ENCODE measurements around the gene SGPP2.

SGPP2 gene

DNA sequence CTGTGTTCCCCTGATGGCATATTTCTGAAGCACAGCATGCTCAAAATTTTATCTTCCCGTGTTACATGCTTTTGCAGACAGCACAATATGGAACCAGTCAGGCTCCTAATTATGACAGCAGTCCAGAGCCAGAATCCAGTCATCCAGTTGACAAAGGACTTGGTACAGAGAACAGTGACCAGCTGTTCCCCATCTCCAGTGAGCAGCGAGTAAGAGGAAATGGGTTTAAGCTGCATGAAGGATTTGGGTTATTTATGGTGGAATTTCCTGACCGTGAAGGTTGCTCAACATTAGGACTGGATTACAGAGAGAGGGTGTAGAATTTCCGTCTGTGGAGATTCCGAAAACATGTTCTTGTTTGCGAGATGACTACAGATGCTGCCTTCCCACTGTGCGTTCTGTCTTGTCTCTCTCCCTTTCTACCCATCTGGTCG, 24.4 kb downstream of the SGPP2 start:
- Histone ChIP-seq H3K27ac (ENCODE audit: poor library complexity, severe bottlenecking) (no peak overlapping the region), H3K36me3 (ENCODE audit: low read depth) (no peaks in the 10 kb centered on the region), H3K9me3 (ENCODE audit: severe bottlenecking) (no peaks in the 10 kb centered on the region), H3K4me1 (ENCODE audit: insufficient read depth, poor library complexity, severe bottlenecking) (no peaks in the 10 kb centered on the region), H3K4me3 (ENCODE audit: severe bottlenecking) (no peak overlapping the region), H3K27me3 (ENCODE audit: insufficient read depth, poor library complexity, severe bottlenecking) (no peaks in the 10 kb centered on the region)
- DNase-seq (ENCODE audit: low spot score) (no peak), ATAC-seq (ENCODE audit: low read depth) (no peak)
- no peak for TF ChIP-seq CTCF (IDR thresholded peaks at IDR 0.05; ENCODE audit: poor library complexity, severe bottlenecking)

DNA sequence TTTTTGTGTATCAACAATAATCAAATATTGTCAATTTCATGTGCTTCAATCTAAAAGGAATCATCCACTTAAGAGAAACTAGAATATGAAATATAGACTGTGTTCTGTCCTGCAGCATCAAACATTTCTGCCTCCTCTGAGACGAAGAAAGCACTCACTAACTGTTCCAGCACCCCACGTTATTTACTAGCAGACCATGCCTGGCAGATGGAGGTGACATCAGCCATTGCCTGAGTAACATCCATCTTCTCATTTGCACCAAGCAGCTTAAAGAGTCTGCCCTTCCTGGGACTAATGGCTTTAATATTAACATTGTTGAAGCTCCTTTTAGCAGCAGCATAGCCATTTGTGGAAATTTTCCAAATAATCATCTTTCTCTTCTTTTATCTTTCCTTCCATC, 25.7 kb downstream of the SGPP2 start:
- no peak overlapping the region for H3K4me3 ChIP-seq (ENCODE audit: severe bottlenecking)
- no peak for TF ChIP-seq CTCF (IDR thresholded peaks at IDR 0.05; ENCODE audit: poor library complexity, severe bottlenecking)
- no peak for DNase-seq (ENCODE audit: low spot score)
- no peaks in the 10 kb centered on the region for H3K4me1 ChIP-seq (ENCODE audit: insufficient read depth, poor library complexity, severe bottlenecking)
- no peaks in the 10 kb centered on the region for H3K27me3 ChIP-seq (ENCODE audit: insufficient read depth, poor library complexity, severe bottlenecking)
- no peak overlapping the region for H3K27ac ChIP-seq (ENCODE audit: poor library complexity, severe bottlenecking)
- no peaks in the 10 kb centered on the region for H3K36me3 ChIP-seq (ENCODE audit: low read depth)
- no peak for ATAC-seq (ENCODE audit: low read depth)
- H3K9me3 ChIP-seq (ENCODE audit: severe bottlenecking) = no peaks in the 10 kb centered on the region

DNA sequence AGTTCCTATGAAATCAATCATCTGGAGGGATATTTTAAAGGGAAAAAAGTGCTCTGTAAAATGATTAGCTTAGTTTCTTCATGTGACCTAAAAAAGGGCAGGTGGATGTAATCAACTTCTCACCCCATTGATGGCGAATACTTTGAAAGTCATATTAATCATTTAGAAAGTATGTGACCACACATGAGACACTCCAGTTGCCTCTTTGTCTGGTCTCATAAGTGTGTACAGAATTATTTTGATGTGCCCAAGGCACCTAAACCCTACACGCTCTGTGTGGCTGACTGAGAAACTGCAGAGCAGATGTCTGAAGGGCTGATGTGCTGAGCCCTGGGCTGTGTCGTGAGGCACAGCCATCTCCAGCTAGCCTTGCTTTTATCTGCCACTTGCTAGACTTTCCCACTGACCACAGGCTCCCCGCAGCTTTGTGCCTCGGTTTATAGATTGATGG, 26.9 kb downstream of the SGPP2 start:
- ATAC-seq (ENCODE audit: low read depth) (no peak), DNase-seq (ENCODE audit: low spot score) (no peak)
- Histone ChIP-seq H3K36me3 (ENCODE audit: low read depth) (no peaks in the 10 kb centered on the region), H3K4me3 (ENCODE audit: severe bottlenecking) (no peak overlapping the region), H3K9me3 (ENCODE audit: severe bottlenecking) (no peaks in the 10 kb centered on the region), H3K4me1 (ENCODE audit: insufficient read depth, poor library complexity, severe bottlenecking) (no peaks in the 10 kb centered on the region), H3K27ac (ENCODE audit: poor library complexity, severe bottlenecking) (no peak overlapping the region), H3K27me3 (ENCODE audit: insufficient read depth, poor library complexity, severe bottlenecking) (no peaks in the 10 kb centered on the region)
- TF ChIP-seq CTCF (IDR thresholded peaks at IDR 0.05; ENCODE audit: poor library complexity, severe bottlenecking) = no peak

GRCh38 chr2:222452422-222452950, 28.1 kb downstream of the SGPP2 start:
- no peak for TF ChIP-seq CTCF (IDR thresholded peaks at IDR 0.05; ENCODE audit: poor library complexity, severe bottlenecking)
- Histone ChIP-seq H3K4me3 (ENCODE audit: severe bottlenecking) (no peak overlapping the region), H3K36me3 (ENCODE audit: low read depth) (no peaks in the 10 kb centered on the region), H3K27me3 (ENCODE audit: insufficient read depth, poor library complexity, severe bottlenecking) (no peaks in the 10 kb centered on the region), H3K9me3 (ENCODE audit: severe bottlenecking) (no peaks in the 10 kb centered on the region), H3K4me1 (ENCODE audit: insufficient read depth, poor library complexity, severe bottlenecking) (no peaks in the 10 kb centered on the region), H3K27ac (ENCODE audit: poor library complexity, severe bottlenecking) (no peak overlapping the region)
- DNase-seq (ENCODE audit: low spot score) (no peak), ATAC-seq (ENCODE audit: low read depth) (no peak)

DNA sequence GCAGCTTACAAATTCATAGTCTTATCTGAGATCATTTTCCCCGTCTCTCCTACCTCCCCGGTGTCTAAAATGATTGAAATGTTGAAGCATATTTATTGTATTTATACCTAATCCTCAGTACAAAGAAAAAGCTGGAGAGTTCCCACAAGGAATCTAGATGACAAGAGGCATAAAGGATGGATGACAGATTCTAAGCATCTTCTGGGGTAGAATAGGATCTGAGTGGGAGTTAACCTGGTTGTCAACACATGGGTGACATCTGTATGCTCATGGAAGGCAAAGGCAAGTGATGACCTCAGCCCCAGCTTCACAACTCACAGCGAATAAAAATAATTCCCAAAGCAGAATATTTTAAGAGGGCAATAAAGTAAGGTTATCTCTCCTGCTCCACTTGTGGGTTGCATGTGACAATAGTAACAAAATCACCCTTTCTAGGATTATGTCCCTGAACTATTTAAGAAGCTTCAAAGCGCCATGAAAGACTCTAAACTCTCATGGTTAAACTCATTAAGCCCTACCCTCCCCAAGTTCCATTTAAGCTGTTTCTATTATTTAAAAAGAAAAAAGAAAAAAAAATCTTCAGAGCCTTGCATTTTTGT, 32.2 kb downstream of the SGPP2 start:
- no peaks in the 10 kb centered on the region for H3K36me3 ChIP-seq (ENCODE audit: low read depth)
- no peaks in the 10 kb centered on the region for H3K4me1 ChIP-seq (ENCODE audit: insufficient read depth, poor library complexity, severe bottlenecking)
- TF ChIP-seq CTCF (IDR thresholded peaks at IDR 0.05; ENCODE audit: poor library complexity, severe bottlenecking) = no peak
- ATAC-seq (ENCODE audit: low read depth) (no peak), DNase-seq (ENCODE audit: low spot score) (no peak)
- H3K4me3 ChIP-seq (ENCODE audit: severe bottlenecking) = no peak overlapping the region
- H3K9me3 ChIP-seq (ENCODE audit: severe bottlenecking) = no peaks in the 10 kb centered on the region
- H3K27ac ChIP-seq (ENCODE audit: poor library complexity, severe bottlenecking) = no peak overlapping the region
- H3K27me3 ChIP-seq (ENCODE audit: insufficient read depth, poor library complexity, severe bottlenecking) = no peaks in the 10 kb centered on the region
